GM19043 (cell line): Measurements from ENCODE around the gene FOXN3.

Experiments used
- ATAC-seq: cut with Tn5 transposase; IDR thresholded peaks from one replicate; pipeline ENCODE4 v1.9.1; 2021; ENCODE audit warnings: low read depth; ENCODE audit not compliant: unreplicated experiment

Gene FOXN3

GRCh38 chr14:89417091-89417464, at the start of gene FOXN3:
TSS of gene FOXN3 (minus strand) at chr14:89417233. CDS start at chr14:89412476, 4,757 bp downstream.
- peak; percentile 44 for ATAC-seq

- ATAC-seq, result no peak
These were observed 49.5 kb upstream of the FOXN3 start for GRCh38 chr14:89466484-89466883.

GRCh38 chr14:89465876-89466275, 48.8 kb upstream of the FOXN3 start:
- ATAC-seq, result no peak

- no peak for ATAC-seq
These were observed 44.2 kb upstream of the FOXN3 start for GRCh38 chr14:89461256-89461655.

- no peak for ATAC-seq
These were observed 41.8 kb upstream of the FOXN3 start for GRCh38 chr14:89458713-89459420.

GRCh38 chr14:89457007-89457406, 40.0 kb upstream of the FOXN3 start:
- no peak for ATAC-seq

GRCh38 chr14:89455412-89455811, 38.4 kb upstream of the FOXN3 start:
- ATAC-seq, result no peak

- ATAC-seq, result no peak
These were observed 38.0 kb upstream of the FOXN3 start for GRCh38 chr14:89454996-89455395.

- ATAC-seq, result no peak
These were observed 35.2 kb upstream of the FOXN3 start for GRCh38 chr14:89452281-89452680.

GRCh38 chr14:89451229-89451628, 34.2 kb upstream of the FOXN3 start:
- ATAC-seq, result no peak

- ATAC-seq, result no peak
These were observed 30.3 kb upstream of the FOXN3 start for GRCh38 chr14:89447182-89447944.

- ATAC-seq, result no peak
These were observed 28.4 kb upstream of the FOXN3 start for GRCh38 chr14:89445273-89445973.

GRCh38 chr14:89444516-89445125, 27.6 kb upstream of the FOXN3 start:
- ATAC-seq, result no peak

- ATAC-seq, result no peak
These were observed 27.0 kb upstream of the FOXN3 start for GRCh38 chr14:89444044-89444443.

GRCh38 chr14:89443042-89443629, 26.1 kb upstream of the FOXN3 start:
- no peak for ATAC-seq

- no peak for ATAC-seq
These were observed 25.2 kb upstream of the FOXN3 start for GRCh38 chr14:89442280-89442679.

- ATAC-seq, result no peak
These were observed 24.2 kb upstream of the FOXN3 start for GRCh38 chr14:89440986-89441909.

GRCh38 chr14:89435892-89436656, 19.0 kb upstream of the FOXN3 start:
- ATAC-seq, result no peak

- no peak for ATAC-seq
These were observed 18.5 kb upstream of the FOXN3 start for GRCh38 chr14:89435492-89435891.
